ENCODE data around the gene EPHB6.

The EPHB6 gene

GRCh38 chr7:142813699-142814098, 41.2 kb upstream of the EPHB6 start:
- no peak for DNase-seq (ENCODE audit: low read depth in 1 of 2, low spot score in 1 of 2)
- Histone ChIP-seq H3K27me3 (ENCODE audit: insufficient read depth, poor library complexity, severe bottlenecking) (peaks cover 4% of the 10 kb centered on the region), H3K27ac (replicated peaks) (no peak overlapping the region), H3K4me3 (replicated peaks; ENCODE audit: insufficient read depth, low read length) (no peak overlapping the region)
- no peak for TF ChIP-seq GABPA (IDR thresholded peaks at IDR 0.05; ENCODE audit: low read depth)
- TF ChIP-seq SPI1 (IDR thresholded peaks at IDR 0.05; ENCODE audit: borderline replicate concordance, low read depth), result no peak
- TF ChIP-seq POLR2AphosphoS5 (IDR thresholded peaks at IDR 0.05; ENCODE audit: low read depth), result no peak
- TF ChIP-seq REST (IDR thresholded peaks at IDR 0.05; ENCODE audit: insufficient replicate concordance, low read depth), result no peak
- no peak for TF ChIP-seq CTCF (IDR thresholded peaks at IDR 0.05; ENCODE audit: insufficient read depth, low read length)

GRCh38 chr7:142814451-142814850, 40.4 kb upstream of the EPHB6 start:
- Histone ChIP-seq H3K27ac (replicated peaks) (no peak overlapping the region), H3K27me3 (ENCODE audit: insufficient read depth, poor library complexity, severe bottlenecking) (peaks cover 9% of the 10 kb centered on the region), H3K4me3 (replicated peaks; ENCODE audit: insufficient read depth, low read length) (no peak overlapping the region)
- DNase-seq (ENCODE audit: low read depth in 1 of 2, low spot score in 1 of 2), result no peak
- TF ChIP-seq SPI1 (IDR thresholded peaks at IDR 0.05; ENCODE audit: borderline replicate concordance, low read depth) (no peak), CTCF (IDR thresholded peaks at IDR 0.05; ENCODE audit: insufficient read depth, low read length) (no peak), POLR2AphosphoS5 (IDR thresholded peaks at IDR 0.05; ENCODE audit: low read depth) (no peak), GABPA (IDR thresholded peaks at IDR 0.05; ENCODE audit: low read depth) (no peak), REST (IDR thresholded peaks at IDR 0.05; ENCODE audit: insufficient replicate concordance, low read depth) (no peak)

GRCh38 chr7:142815134-142815533, 39.7 kb upstream of the EPHB6 start:
- no peak overlapping the region for H3K27ac ChIP-seq (replicated peaks)
- H3K4me3 ChIP-seq (replicated peaks; ENCODE audit: insufficient read depth, low read length), result no peak overlapping the region
- TF ChIP-seq GABPA (IDR thresholded peaks at IDR 0.05; ENCODE audit: low read depth) (no peak), REST (IDR thresholded peaks at IDR 0.05; ENCODE audit: insufficient replicate concordance, low read depth) (no peak), SPI1 (IDR thresholded peaks at IDR 0.05; ENCODE audit: borderline replicate concordance, low read depth) (no peak), CTCF (IDR thresholded peaks at IDR 0.05; ENCODE audit: insufficient read depth, low read length) (no peak), POLR2AphosphoS5 (IDR thresholded peaks at IDR 0.05; ENCODE audit: low read depth) (no peak)
- peaks cover 6% of the 10 kb centered on the region for H3K27me3 ChIP-seq (ENCODE audit: insufficient read depth, poor library complexity, severe bottlenecking)
- no peak for DNase-seq (ENCODE audit: low read depth in 1 of 2, low spot score in 1 of 2)
